Measurements from ENCODE around the gene SLC18A3. TPM values are rescaled to one million over a fixed set of nuclear protein-coding genes. Genes with fewer than 3 reads are reported as not detected.
A peak's percentile ranks its signal among the peaks of the same experiment; 100 is the strongest.

The SLC18A3 gene
- total and polyA plus RNA-seq, 7 donors = 0.16 to 2.5 (median 0.83) TPM; not detected in 3

DNA sequence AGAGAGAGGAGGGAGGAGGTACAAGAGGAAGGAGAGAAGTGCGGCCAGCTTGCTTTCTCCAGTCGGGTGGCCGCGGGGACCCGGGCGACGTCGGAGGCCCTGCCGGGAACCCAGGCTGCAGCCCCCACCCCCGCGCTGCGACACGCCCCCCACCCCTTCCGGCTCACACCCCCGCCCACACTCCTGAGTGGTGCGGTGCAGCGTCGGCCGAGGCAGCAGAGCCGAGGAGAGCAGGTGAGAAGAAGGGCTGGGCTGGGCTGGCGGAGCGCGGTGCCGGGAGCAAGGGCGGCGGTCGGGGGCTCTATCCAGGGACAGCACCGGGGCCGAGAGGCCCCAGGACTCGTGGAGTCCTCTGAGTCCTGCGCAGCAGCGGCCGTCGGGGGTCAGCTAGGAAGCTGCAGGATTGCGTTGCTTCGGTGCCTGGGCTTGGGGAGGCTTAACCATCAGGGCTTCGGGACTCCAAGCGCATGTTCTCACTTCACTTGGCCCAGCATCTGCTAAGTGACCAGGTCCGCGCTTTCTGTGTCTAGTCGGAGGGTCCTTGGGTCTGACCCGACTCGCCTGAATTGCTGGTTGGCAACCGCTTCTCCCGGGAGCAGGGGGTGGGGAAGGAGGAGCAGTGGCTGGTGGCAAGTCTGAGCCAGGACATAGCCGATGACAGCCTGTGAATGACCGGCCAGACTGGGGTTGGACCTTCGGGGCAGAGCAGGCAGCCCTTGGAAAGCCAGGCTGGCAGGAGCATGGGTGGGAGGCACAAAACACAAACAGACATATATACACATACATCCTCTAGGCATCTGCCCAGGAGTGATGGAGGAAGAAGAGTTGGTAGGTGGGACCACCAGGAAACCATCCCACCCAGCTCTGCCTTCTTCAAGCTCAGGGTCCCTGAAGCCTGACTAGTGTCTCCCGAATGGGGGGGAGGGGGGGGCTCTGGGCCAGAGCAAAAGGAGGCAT lies 4.4 kb downstream of the SLC18A3 start:
- H3K4me3 ChIP-seq = no peak overlapping the region
- peaks cover 38 to 97% (median 67%) of the 10 kb centered on the region in 3 donors for H3K27me3 ChIP-seq
- H3K4me1 ChIP-seq = peaks cover 0 to 31% (median 20%) of the 10 kb centered on the region in 4 donors
- peak; percentile 41 for DNase-seq
- H3K27ac ChIP-seq = no peak overlapping the region
- WGBS, 2 donors = 5 to 11% methylated on average over 49 of the region's 49 CpGs
- no peaks in the 10 kb centered on the region for H3K9me3 ChIP-seq
- H3K36me3 ChIP-seq = no peaks in the 10 kb centered on the region
- intact Hi-C loops (cut with DNase I) = no loop called here
- TF ChIP-seq EP300 (IDR thresholded peaks at IDR 0.05) (no peak), POLR2A (IDR thresholded peaks at IDR 0.05) (no peak), POLR2AphosphoS5 (IDR thresholded peaks at IDR 0.05) (no peak)
- TF ChIP-seq, protein P1, sequence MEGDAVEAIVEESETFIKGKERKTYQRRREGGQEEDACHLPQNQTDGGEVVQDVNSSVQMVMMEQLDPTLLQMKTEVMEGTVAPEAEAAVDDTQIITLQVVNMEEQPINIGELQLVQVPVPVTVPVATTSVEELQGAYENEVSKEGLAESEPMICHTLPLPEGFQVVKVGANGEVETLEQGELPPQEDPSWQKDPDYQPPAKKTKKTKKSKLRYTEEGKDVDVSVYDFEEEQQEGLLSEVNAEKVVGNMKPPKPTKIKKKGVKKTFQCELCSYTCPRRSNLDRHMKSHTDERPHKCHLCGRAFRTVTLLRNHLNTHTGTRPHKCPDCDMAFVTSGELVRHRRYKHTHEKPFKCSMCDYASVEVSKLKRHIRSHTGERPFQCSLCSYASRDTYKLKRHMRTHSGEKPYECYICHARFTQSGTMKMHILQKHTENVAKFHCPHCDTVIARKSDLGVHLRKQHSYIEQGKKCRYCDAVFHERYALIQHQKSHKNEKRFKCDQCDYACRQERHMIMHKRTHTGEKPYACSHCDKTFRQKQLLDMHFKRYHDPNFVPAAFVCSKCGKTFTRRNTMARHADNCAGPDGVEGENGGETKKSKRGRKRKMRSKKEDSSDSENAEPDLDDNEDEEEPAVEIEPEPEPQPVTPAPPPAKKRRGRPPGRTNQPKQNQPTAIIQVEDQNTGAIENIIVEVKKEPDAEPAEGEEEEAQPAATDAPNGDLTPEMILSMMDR (IDR thresholded peaks at IDR 0.05) = no peak

DNA sequence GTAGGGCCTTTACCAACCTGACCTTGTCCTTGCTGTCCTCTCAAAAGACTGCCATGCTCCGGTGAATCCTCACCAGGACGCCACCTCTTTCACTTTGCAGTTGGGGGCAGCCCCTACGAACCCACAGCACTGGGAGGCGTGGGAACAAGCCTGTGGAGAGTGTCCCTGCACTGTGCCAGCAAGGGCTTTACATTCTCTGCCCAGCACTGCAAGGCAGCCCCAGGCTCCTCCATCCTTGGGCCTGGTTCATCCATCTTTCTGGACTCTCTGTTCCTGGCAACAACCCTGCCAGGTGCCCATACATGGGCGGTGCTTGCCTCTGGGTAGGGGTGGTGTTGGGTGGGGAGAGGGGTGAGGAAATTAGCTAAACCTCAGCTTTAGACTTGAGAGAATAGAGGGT lies 5.1 kb downstream of the SLC18A3 start:
- intact Hi-C loops (cut with DNase I) = no loop called here
- Histone ChIP-seq H3K4me3 (no peak overlapping the region), H3K9me3 (no peaks in the 10 kb centered on the region), H3K4me1 (peaks cover 0 to 24% (median 13%) of the 10 kb centered on the region in 4 donors), H3K36me3 (no peaks in the 10 kb centered on the region), H3K27me3 (peaks cover 32 to 94% (median 60%) of the 10 kb centered on the region in 3 donors), H3K27ac (no peak overlapping the region)
- TF ChIP-seq, protein P1 (IDR thresholded peaks at IDR 0.05) = no peak
- TF ChIP-seq POLR2AphosphoS5 (IDR thresholded peaks at IDR 0.05) (no peak), EP300 (IDR thresholded peaks at IDR 0.05) (no peak), POLR2A (IDR thresholded peaks at IDR 0.05) (no peak)
- 60 to 72% methylated on average over 5 of the region's 5 CpGs for WGBS, 2 donors
- peak; percentile 32 for DNase-seq

DNA sequence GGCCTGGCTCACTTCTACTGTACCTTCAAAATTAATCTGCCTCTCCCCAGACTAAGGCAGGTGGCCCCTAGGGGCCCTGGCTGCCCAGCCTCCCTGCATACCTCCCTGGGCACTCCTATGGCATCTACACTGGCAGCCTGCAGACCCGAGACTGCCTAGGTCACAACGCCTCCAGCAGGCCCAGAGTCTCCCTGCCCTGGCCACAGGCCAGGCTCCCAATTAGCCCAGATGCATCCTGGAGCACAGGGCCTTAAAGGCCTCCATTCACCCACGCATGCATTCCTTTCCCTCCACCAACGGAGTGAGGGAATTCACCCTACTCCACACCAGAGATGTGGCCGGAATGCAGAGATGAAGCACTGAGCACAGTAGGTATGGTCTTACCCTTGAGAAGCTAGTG lies 5.6 kb downstream of the SLC18A3 start:
- no peak for TF ChIP-seq POLR2AphosphoS5 (IDR thresholded peaks at IDR 0.05)
- TF ChIP-seq, protein P1 (IDR thresholded peaks at IDR 0.05) = no peak
- no peak for TF ChIP-seq POLR2A (IDR thresholded peaks at IDR 0.05)
- no peak for TF ChIP-seq EP300 (IDR thresholded peaks at IDR 0.05)
- Histone ChIP-seq H3K36me3 (no peaks in the 10 kb centered on the region), H3K4me3 (no peak overlapping the region), H3K27ac (no peak overlapping the region), H3K9me3 (no peaks in the 10 kb centered on the region), H3K27me3 (peaks cover 27 to 89% (median 55%) of the 10 kb centered on the region in 3 donors), H3K4me1 (peaks cover 0 to 19% (median 8%) of the 10 kb centered on the region in 4 donors)
- DNase-seq = peak; percentile 45
- WGBS, 2 donors = 59 to 73% methylated on average over 5 of the region's 5 CpGs
- intact Hi-C loops (cut with DNase I) = no loop called here

DNA sequence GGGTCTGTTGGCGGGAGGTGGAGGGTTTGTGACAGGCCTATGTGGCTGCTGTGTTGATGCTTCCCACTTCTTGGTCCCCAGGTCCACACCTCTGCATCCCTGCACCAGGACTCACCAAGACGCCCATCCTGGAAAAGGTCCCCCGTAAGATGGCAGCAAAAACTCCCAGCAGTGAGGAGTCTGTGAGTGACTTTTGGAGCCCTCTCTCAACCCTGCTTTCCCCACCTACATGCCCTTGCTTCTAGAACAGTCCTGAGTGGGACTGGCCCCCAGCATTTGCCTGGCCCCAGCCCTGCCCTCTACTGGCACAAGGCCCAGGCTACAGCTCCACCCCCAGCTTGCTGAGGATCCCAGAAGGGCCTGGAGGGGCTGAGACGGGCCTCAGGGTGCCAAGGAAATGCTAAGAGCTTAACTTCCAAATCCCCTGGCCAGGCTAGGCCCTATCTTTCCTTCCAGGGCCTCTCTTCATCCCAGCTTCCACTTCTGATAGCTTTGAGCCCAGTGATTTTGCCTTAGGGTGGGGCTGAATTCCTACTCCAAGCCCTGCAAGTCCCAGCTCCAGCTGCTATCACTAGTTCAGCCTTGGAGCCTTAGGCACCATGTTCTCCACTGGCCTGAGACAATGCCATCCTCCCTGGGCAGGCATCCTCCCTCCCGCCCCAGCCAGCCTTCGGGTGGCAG lies 6.5 kb downstream of the SLC18A3 start:
- 69 to 79% methylated on average over 6 of the region's 6 CpGs for WGBS, 2 donors
- no peaks in the 10 kb centered on the region for H3K9me3 ChIP-seq
- no peaks in the 10 kb centered on the region for H3K36me3 ChIP-seq
- DNase-seq = peak; percentile 46
- H3K27me3 ChIP-seq = peaks cover 21 to 81% (median 47%) of the 10 kb centered on the region in 3 donors
- H3K4me1 ChIP-seq = peaks cover 0 to 11% (median 3%) of the 10 kb centered on the region in 4 donors
- TF ChIP-seq EP300 (IDR thresholded peaks at IDR 0.05) = no peak
- no peak overlapping the region for H3K27ac ChIP-seq
- intact Hi-C loops (cut with DNase I) = no loop called here
- H3K4me3 ChIP-seq = no peak overlapping the region

Data from sigmoid colon (tissue), 7 donors.